WERI-Rb-1 (cell line): ENCODE data around the gene PLOD3.

ENCODE experiments used
- DNase-seq: peaks from one replicate; pipeline ENCODE4 v3.0.0-alpha.2; 2020
- H3K27ac ChIP-seq: fragments of 250-450 bp; sonication (Bioruptor Pico); 2 replicates; pipeline ENCODE4 v1.5.1; 2020; ENCODE audit warnings: mild to moderate bottlenecking, moderate library complexity
- H3K27me3 ChIP-seq: fragments of 250-450 bp; sonication (Bioruptor Pico); 2 replicates; pipeline ENCODE4 v1.5.1; 2021; ENCODE audit warnings: mild to moderate bottlenecking, low read depth, moderate library complexity; ENCODE audit not compliant: insufficient read depth, severe bottlenecking
- H3K36me3 ChIP-seq: fragments of 250-450 bp; sonication (Bioruptor Pico); 2 replicates; pipeline ENCODE4 v1.5.1; 2020; ENCODE audit warnings: mild to moderate bottlenecking, moderate library complexity
- H3K4me3 ChIP-seq: 2 replicates; pipeline ENCODE4 v1.5.1; 2011; ENCODE audit warnings: low read depth, mild to moderate bottlenecking, control low read depth, low read length
- H3K9me3 ChIP-seq: fragments of 250-450 bp; sonication (Bioruptor Pico); 2 replicates; pipeline ENCODE4 v1.5.1; 2021; ENCODE audit warnings: mild to moderate bottlenecking, moderate library complexity; ENCODE audit not compliant: severe bottlenecking
- TF ChIP-seq, protein P1 (sequence below): IDR thresholded peaks from 2 replicates; pipeline ENCODE4 v1.5.1; 2011; ENCODE audit warnings: low read depth, mild to moderate bottlenecking, control low read depth, inconsistent platforms, low read length

PLOD3 gene

DNA sequence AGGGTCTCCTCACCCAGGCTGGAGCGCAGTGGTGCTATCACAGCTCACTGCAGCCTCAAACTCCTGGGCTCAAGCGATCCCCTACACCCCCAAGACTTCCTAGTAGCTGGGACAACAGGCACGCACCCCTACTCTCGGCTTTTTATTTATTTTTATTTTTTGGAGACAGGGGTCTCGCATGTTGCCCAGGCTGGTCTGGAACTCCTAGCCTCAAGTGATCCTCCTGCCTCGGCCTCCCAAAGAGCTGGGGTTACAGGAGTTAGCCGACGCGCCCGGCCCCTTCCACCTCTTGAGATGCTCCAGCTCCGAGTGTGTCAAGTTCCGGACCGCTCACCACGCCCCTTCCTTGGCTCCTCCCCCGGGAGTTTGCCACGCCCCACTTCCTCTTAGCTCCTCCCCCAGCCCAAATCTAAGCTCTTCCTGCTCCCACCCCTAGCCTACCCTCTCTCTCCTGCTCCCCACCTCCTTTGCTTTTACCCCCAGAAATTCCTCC is 43.6 kb downstream of the PLOD3 start:
- no peak for DNase-seq
- no peak overlapping the region for H3K4me3 ChIP-seq
- TF ChIP-seq, protein P1, sequence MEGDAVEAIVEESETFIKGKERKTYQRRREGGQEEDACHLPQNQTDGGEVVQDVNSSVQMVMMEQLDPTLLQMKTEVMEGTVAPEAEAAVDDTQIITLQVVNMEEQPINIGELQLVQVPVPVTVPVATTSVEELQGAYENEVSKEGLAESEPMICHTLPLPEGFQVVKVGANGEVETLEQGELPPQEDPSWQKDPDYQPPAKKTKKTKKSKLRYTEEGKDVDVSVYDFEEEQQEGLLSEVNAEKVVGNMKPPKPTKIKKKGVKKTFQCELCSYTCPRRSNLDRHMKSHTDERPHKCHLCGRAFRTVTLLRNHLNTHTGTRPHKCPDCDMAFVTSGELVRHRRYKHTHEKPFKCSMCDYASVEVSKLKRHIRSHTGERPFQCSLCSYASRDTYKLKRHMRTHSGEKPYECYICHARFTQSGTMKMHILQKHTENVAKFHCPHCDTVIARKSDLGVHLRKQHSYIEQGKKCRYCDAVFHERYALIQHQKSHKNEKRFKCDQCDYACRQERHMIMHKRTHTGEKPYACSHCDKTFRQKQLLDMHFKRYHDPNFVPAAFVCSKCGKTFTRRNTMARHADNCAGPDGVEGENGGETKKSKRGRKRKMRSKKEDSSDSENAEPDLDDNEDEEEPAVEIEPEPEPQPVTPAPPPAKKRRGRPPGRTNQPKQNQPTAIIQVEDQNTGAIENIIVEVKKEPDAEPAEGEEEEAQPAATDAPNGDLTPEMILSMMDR = no peak

DNA sequence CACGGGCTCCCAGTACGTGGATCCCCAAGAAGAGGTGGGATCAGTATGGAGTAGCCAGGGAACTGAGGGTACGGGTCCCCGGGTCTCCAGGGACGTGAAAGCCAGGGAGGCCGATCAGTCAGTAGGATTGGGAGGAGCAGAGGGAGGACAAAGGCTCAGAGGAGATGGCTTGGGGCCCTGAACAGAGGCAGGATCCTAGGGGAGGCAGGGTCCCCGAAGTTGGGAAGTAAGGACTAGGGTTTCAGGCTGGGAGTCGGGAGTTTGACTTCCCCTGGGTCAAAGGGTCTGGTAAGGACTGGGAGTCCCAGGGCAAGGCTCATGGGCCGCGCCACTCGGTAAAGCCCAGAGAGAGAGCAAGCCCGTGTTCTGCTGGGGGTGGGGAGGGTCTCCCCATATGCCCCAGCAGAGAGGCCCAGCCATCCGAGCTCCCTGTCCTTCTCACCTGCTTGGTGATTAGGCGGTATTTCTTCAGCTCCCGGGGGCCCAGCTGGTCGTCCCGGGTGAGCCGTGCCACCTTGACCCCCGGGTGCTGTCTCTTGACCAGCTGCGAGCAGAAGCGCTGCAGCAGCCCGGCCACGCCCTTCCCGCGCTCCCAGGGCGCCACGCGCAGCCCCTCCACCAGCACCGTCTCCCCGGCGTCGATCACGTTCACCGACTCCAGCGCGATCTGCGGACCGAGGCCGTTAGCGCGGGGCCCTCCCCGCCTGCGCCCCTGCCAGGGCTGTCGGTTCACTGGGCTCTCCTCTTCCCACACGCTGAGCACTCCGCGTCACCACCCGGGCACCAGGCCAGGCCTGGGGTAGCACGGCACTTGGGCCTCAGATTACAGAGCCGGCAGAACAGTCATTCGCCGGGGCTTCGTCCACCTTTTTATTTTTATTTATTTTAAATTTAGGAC is 44.3 kb downstream of the PLOD3 start:
- no peak overlapping the region for H3K27ac ChIP-seq
- H3K27me3 ChIP-seq = peaks cover 91% of the 10 kb centered on the region
- TF ChIP-seq, protein P1 = no peak
- no peak for DNase-seq
- H3K36me3 ChIP-seq = no peaks in the 10 kb centered on the region
- H3K9me3 ChIP-seq = peaks cover 9% of the 10 kb centered on the region
- no peak overlapping the region for H3K4me3 ChIP-seq

More for the DNA sequence above, 43.6 kb downstream of the PLOD3 start:
- Histone ChIP-seq H3K27ac (no peak overlapping the region), H3K9me3 (peaks cover 9% of the 10 kb centered on the region), H3K27me3 (peaks cover 88% of the 10 kb centered on the region), H3K36me3 (no peaks in the 10 kb centered on the region)

DNA sequence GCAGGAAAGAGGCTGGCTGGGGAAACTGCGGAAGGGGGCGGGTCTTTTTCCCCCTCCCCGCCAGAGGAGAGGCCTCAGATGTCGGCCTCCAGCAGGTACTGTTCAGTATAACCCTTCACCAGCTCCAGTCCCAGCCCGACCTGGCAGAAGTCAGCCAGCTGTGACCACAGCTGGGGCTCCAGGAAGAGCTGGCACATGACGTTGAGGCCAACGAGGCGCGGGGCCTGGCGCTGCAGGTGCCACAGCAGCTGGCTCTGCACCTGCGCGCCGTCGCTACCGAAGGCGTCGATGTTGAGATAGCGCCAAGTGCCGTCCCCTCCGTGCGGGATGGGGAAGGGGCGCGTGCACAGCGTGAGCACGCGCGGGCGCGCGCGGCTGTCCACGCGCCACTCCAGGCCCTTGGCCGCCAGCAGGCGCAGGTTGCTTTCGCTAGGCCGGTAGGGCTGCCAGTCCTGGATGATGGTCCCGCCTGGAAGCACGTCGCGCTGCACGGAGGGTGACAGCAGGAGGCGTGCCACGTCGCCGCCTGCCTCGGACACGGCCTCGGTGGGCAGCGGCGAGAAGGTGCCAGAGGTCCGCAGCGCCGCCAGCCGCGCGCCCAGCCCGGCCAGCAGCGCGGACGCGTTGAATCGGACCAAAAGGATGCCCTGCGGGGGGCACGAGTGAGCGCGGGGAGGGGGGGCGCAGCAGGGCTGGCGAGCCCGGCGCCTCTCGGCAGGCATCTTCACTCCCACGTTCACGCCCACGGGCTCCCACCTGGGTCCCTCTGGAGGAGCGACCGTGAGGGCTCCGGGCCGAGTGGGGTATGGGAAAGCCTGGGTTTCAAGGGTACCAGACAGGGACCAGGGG is 45.2 kb downstream of the PLOD3 start:
- no peak for DNase-seq
- H3K27ac ChIP-seq = no peak overlapping the region
- peaks cover 91% of the 10 kb centered on the region for H3K27me3 ChIP-seq
- H3K36me3 ChIP-seq = no peaks in the 10 kb centered on the region
- H3K4me3 ChIP-seq = no peak overlapping the region
- peaks cover 9% of the 10 kb centered on the region for H3K9me3 ChIP-seq
- TF ChIP-seq, protein P1 = peak; percentile 28; the same call in 1 of the 2 replicates

DNA sequence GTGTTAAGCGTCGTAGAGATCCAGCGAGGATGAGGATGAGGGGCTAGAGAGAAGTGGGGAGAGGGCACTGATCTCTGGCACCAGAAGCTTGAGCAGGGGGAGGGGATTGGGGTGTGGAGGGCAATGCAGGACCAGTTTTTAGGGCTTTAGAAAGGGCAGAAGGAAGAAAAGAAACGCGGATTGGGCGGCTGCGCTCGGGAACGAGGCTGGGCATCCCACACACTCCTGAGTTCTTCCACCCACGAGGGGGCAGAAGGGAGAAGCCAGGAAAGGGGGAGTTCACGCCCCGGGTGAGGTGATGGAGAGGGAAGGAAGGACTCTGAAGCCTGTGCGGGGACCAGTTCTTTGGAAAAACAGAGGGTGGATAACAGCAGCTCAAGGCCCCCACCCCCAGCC is 45.9 kb downstream of the PLOD3 start:
- H3K27me3 ChIP-seq = peaks cover 92% of the 10 kb centered on the region
- TF ChIP-seq, protein P1 = peak; percentile 44; the same call in 1 of the 2 replicates

DNA sequence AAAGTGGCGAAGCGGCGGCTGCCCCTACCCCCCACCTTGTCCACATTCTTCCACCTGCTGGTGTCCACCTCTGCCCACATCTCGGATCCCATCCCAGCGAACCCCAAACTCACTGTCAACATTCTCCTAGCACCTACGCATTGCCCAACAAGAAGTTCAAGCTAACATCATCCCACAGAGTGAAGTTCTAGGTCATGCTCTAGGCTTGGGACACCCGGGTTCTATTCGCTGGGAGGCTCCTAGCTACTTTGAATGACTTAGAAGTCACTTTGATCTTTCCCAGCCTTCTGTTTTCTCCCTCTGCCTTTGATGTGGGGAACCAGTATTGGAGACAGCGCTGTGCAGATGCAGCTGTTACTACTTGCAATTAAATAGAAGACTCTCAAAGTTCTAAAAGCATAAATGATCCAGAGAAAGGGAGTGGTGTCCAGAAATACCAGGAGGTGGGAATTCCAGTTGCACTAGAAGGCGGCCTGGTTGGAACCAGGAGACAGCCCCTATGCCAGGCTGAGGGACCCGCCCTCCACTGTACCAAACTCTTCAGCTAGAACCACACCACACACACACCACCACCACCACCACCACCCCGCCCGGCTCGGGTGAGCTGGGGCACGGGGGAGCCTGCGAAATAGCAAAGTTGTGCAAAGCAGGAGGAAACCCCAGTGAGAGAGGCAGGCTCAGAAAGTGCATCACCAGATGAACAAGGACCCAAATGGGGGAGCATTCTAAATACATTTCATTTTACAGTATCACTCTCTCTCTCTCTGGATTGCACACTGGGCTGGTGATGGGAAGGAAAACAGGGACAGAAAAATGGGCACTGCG is 46.6 kb downstream of the PLOD3 start:
- H3K27ac ChIP-seq = no peak overlapping the region
- no peak overlapping the region for H3K4me3 ChIP-seq
- H3K27me3 ChIP-seq = peaks cover 94% of the 10 kb centered on the region
- TF ChIP-seq, protein P1 = no peak
- no peak for DNase-seq
- H3K36me3 ChIP-seq = no peaks in the 10 kb centered on the region
- peaks cover 9% of the 10 kb centered on the region for H3K9me3 ChIP-seq

More for the DNA sequence above, 45.9 kb downstream of the PLOD3 start:
- H3K36me3 ChIP-seq = no peaks in the 10 kb centered on the region
- no peak overlapping the region for H3K4me3 ChIP-seq
- H3K9me3 ChIP-seq = peaks cover 9% of the 10 kb centered on the region
- DNase-seq = peak; percentile 32
- no peak overlapping the region for H3K27ac ChIP-seq
